Dendritic cell treated with granulocyte-macrophage colony-stimulating factor and Interleukin-4, amounts not matched to agents 40 ng/mL and 50 ng/mL, for 4 days (primary cell): ENCODE results near the gene KIT.

Experiments used
- H3K27ac Mint-ChIP-seq: one replicate; pipeline ENCODE4 v1.8.0; 2022; ENCODE audit warnings: mild to moderate bottlenecking, mixed read lengths
- H3K27me3 Mint-ChIP-seq: one replicate; pipeline ENCODE4 v1.8.0; 2022; ENCODE audit warnings: mild to moderate bottlenecking, mixed read lengths
- H3K36me3 Mint-ChIP-seq: one replicate; pipeline ENCODE4 v1.8.0; 2022; ENCODE audit warnings: low read depth, mixed read lengths
- H3K4me1 Mint-ChIP-seq: one replicate; pipeline ENCODE4 v1.8.0; 2022; ENCODE audit warnings: low read depth, mixed read lengths
- H3K4me3 Mint-ChIP-seq: one replicate; pipeline ENCODE4 v1.8.0; 2022; ENCODE audit warnings: mild to moderate bottlenecking, moderate library complexity, mixed read lengths
- H3K9me3 Mint-ChIP-seq: one replicate; pipeline ENCODE4 v1.8.0; 2022; ENCODE audit warnings: mixed read lengths
- intact Hi-C: fragments of 100-400 bp; cut with micrococcal nuclease; formaldehyde crosslinking; loops from one replicate; pipeline ENCODE4 v1.15.0; 2022

KIT gene

GRCh38 chr4:54647070-54647469 lies 10.7 kb upstream of the KIT start:
- H3K4me3 Mint-ChIP-seq: no peak overlapping the region
- H3K27ac Mint-ChIP-seq: no peak overlapping the region
- H3K36me3 Mint-ChIP-seq: no peaks in the 10 kb centered on the region
- intact Hi-C loops: no loop called here
- no peaks in the 10 kb centered on the region for H3K9me3 Mint-ChIP-seq
- peaks cover 1% of the 10 kb centered on the region for H3K27me3 Mint-ChIP-seq
- no peaks in the 10 kb centered on the region for H3K4me1 Mint-ChIP-seq

GRCh38 chr4:54651050-54651449 lies 6.7 kb upstream of the KIT start:
- intact Hi-C loops: no loop called here
- Mint-ChIP-seq H3K27ac (no peak overlapping the region), H3K4me3 (no peak overlapping the region), H3K27me3 (peaks cover 11% of the 10 kb centered on the region), H3K9me3 (no peaks in the 10 kb centered on the region), H3K36me3 (no peaks in the 10 kb centered on the region), H3K4me1 (no peaks in the 10 kb centered on the region)

GRCh38 chr4:54654753-54655152 lies 3.0 kb upstream of the KIT start:
- Mint-ChIP-seq H3K27me3 (peaks cover 48% of the 10 kb centered on the region), H3K9me3 (no peaks in the 10 kb centered on the region), H3K36me3 (no peaks in the 10 kb centered on the region), H3K4me1 (peaks cover 27% of the 10 kb centered on the region), H3K4me3 (no peak overlapping the region), H3K27ac (no peak overlapping the region)
- intact Hi-C loops: no loop called here

DNA sequence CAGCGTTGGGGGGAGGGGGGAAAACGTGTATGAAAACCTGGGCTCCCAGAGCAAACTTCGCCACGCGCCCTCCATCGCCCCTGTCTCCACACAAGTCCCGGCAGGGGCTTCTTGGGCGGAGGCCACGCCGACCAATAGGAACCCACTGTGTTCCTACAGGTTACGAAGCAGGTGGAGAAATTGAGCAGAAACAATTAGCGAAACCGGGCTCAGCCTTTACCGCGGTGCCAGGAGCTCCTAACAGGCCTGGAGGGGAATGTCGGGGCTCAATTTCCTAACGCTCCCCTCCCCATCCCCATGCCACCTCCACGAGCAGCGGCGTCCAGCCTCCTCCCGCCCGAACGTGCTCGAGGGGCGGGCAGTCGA lies 589 bp upstream of the KIT start:
- intact Hi-C loops: no loop called here
- Mint-ChIP-seq H3K4me3 (peak overlapping the region; percentile 89), H3K36me3 (no peaks in the 10 kb centered on the region), H3K4me1 (peaks cover 40% of the 10 kb centered on the region), H3K27me3 (peaks cover 67% of the 10 kb centered on the region), H3K9me3 (no peaks in the 10 kb centered on the region), H3K27ac (no peak overlapping the region)

- no peaks in the 10 kb centered on the region for H3K9me3 Mint-ChIP-seq
- H3K36me3 Mint-ChIP-seq: no peaks in the 10 kb centered on the region
- intact Hi-C loops: no loop called here
- H3K4me1 Mint-ChIP-seq: peaks cover 47% of the 10 kb centered on the region
- H3K27me3 Mint-ChIP-seq: peaks cover 64% of the 10 kb centered on the region
- peak overlapping the region; percentile 89 for H3K4me3 Mint-ChIP-seq
- no peak overlapping the region for H3K27ac Mint-ChIP-seq
Measured at GRCh38 chr4:54658252-54659093, 716 bp downstream of the KIT start.

GRCh38 chr4:54659313-54659712 lies 1.6 kb downstream of the KIT start:
- intact Hi-C loops: no loop called here

DNA sequence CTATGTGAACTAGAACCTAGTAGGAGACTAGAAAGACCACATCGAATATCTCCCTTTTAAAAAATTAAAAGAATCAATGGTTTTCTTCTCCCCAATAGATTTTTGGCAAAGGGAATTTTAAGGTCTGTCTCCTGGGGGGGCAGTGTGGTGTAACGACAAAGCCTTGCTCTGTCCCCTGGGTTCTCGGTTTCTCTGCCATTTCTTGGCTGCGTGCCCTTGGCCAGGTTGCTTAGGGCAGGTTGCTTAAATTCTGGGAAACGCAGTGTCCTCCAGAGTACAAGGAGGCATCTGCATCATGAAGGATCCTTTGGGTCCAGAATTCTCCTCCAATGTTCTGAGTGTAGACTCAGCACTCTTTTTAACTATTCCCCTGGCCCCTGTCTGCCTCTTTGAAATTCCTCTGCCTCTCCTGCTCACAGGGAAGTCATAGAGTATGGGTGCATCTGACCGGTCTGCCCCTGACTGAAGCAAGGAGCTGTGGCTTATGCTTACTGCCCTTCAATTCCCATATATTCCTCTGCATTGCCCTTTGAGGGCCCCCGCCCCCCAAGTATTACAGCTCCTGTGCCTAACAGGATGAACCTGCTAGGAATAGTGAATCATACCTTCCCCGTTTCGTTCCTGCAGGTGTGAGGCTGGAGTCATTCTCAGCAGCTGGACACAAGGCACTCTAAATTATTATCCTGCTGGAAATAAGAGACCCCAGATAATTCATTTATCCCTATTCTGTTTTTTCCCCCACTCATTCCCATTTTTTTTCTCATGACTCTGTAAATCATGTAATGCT lies 2.2 kb downstream of the KIT start:
- H3K9me3 Mint-ChIP-seq: no peaks in the 10 kb centered on the region
- H3K4me1 Mint-ChIP-seq: peaks cover 54% of the 10 kb centered on the region
- H3K36me3 Mint-ChIP-seq: no peaks in the 10 kb centered on the region
- H3K27ac Mint-ChIP-seq: no peak overlapping the region
- H3K27me3 Mint-ChIP-seq: peaks cover 60% of the 10 kb centered on the region
- H3K4me3 Mint-ChIP-seq: no peak overlapping the region
- intact Hi-C loops: no loop called here

More at GRCh38 chr4:54659313-54659712, 1.6 kb downstream of the KIT start:
- H3K9me3 Mint-ChIP-seq: no peaks in the 10 kb centered on the region
- peaks cover 54% of the 10 kb centered on the region for H3K4me1 Mint-ChIP-seq
- peak overlapping the region; percentile 89 for H3K4me3 Mint-ChIP-seq
- peaks cover 60% of the 10 kb centered on the region for H3K27me3 Mint-ChIP-seq
- no peak overlapping the region for H3K27ac Mint-ChIP-seq
- no peaks in the 10 kb centered on the region for H3K36me3 Mint-ChIP-seq

DNA sequence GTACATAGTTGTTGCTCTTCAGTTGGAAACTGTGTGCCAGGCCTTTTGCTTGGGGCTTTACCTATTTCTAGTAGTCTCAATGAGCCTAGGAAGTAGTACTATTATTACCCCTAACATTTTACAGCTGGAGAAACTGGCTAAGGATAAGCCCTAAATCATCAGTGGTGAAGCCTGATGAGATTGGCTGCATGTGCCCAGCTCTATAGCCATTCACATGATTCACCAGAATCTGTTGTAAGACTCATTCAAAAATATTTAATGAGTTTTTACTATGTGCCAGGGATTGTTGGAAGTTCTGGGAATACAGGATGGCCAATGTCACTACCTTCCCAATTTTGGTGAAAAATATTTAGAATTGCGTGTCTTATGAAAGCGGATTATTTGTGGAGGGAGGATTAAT lies 2.8 kb downstream of the KIT start:
- H3K27ac Mint-ChIP-seq: no peak overlapping the region
- H3K36me3 Mint-ChIP-seq: no peaks in the 10 kb centered on the region
- H3K9me3 Mint-ChIP-seq: no peaks in the 10 kb centered on the region
- no peak overlapping the region for H3K4me3 Mint-ChIP-seq
- peaks cover 54% of the 10 kb centered on the region for H3K4me1 Mint-ChIP-seq
- intact Hi-C loops: no loop called here
- peaks cover 60% of the 10 kb centered on the region for H3K27me3 Mint-ChIP-seq

GRCh38 chr4:54661169-54661568 lies 3.4 kb downstream of the KIT start:
- Mint-ChIP-seq H3K9me3 (no peaks in the 10 kb centered on the region), H3K27ac (no peak overlapping the region)

DNA sequence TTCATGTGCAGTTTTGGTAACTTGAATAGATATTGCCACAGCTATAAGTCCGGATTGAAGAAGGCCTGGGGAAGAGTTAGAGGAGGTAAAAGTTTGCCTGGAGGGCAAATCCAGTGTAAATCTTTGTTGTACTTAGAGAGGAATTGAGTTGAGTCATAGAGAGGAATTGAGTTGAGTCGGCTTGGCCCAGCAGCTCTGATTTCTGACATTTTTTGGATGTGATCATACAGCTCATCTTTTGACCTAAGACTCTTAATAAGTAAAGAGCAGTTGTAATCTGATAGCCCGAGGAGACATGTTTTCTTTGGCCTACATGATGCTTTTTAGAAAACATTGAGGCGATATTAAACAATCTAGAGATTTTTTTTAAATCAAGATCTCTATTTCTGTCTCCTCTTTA lies 3.9 kb downstream of the KIT start:
- Mint-ChIP-seq H3K27me3 (peaks cover 50% of the 10 kb centered on the region), H3K9me3 (no peaks in the 10 kb centered on the region), H3K27ac (no peak overlapping the region), H3K36me3 (no peaks in the 10 kb centered on the region), H3K4me1 (peaks cover 54% of the 10 kb centered on the region), H3K4me3 (no peak overlapping the region)
- intact Hi-C loops: no loop called here

More at GRCh38 chr4:54661169-54661568, 3.4 kb downstream of the KIT start:
- intact Hi-C loops: no loop called here
- H3K27me3 Mint-ChIP-seq: peaks cover 56% of the 10 kb centered on the region
- H3K4me3 Mint-ChIP-seq: no peak overlapping the region
- no peaks in the 10 kb centered on the region for H3K36me3 Mint-ChIP-seq
- peaks cover 54% of the 10 kb centered on the region for H3K4me1 Mint-ChIP-seq

- Mint-ChIP-seq H3K36me3 (no peaks in the 10 kb centered on the region), H3K27me3 (peaks cover 46% of the 10 kb centered on the region), H3K27ac (no peak overlapping the region), H3K4me3 (no peak overlapping the region), H3K9me3 (no peaks in the 10 kb centered on the region), H3K4me1 (peaks cover 53% of the 10 kb centered on the region)
- intact Hi-C loops: no loop called here
Measured at GRCh38 chr4:54662123-54662522, 4.4 kb downstream of the KIT start.

DNA sequence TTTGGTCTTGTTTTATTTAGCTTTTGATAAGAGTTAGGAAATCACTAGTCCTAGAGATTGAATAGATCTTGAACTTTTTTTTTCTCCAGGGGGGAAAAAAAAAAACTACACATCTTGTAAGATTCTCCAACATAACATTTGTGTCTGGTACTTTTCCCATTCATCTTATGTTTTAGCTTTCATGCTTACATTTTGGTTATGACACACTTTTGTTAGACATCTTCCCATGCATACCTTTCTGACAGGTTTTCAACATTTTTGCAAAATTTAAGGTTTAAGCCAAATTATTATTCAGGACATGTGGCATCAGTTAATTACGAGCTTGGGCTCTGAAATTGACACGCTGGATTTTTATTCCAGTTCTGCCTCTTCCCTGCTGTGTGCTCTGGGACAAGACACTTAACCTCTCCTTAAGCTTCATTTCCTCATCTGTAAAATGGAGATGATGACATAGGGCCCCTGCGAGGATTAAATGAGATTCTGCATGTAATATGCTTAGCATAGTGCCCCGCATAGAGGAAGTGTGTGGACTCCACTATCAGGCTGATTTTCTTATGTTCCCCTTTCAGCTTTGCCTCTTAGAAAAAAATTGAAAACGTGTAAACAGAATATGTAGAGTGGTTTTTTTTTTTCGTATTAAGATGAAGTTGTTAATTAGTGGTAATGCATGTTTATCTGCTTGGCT lies 5.3 kb downstream of the KIT start:
- Mint-ChIP-seq H3K9me3 (no peaks in the 10 kb centered on the region), H3K4me3 (no peak overlapping the region), H3K27ac (no peak overlapping the region), H3K27me3 (peaks cover 37% of the 10 kb centered on the region), H3K4me1 (peaks cover 44% of the 10 kb centered on the region), H3K36me3 (no peaks in the 10 kb centered on the region)
- intact Hi-C loops: no loop called here

GRCh38 chr4:54664400-54664799 lies 6.6 kb downstream of the KIT start:
- Mint-ChIP-seq H3K27me3 (peaks cover 23% of the 10 kb centered on the region), H3K36me3 (no peaks in the 10 kb centered on the region), H3K9me3 (no peaks in the 10 kb centered on the region), H3K4me1 (peaks cover 30% of the 10 kb centered on the region), H3K4me3 (no peak overlapping the region), H3K27ac (peak overlapping the region; percentile 15)
- intact Hi-C loops: no loop called here

- Mint-ChIP-seq H3K4me1 (peaks cover 11% of the 10 kb centered on the region), H3K27me3 (no peaks in the 10 kb centered on the region), H3K4me3 (no peak overlapping the region), H3K27ac (no peak overlapping the region), H3K9me3 (no peaks in the 10 kb centered on the region), H3K36me3 (no peaks in the 10 kb centered on the region)
- intact Hi-C loops: no loop called here
Measured at GRCh38 chr4:54668014-54668611, 10.4 kb downstream of the KIT start.
